ENCODE results near the gene COPG1. TPM values are rescaled to one million over a fixed set of nuclear protein-coding genes. Genes with fewer than 3 reads are reported as not detected.
"Not testable (repeated sequence)": the region's sequence is repeated elsewhere in the genome, so short reads cannot be mapped to it uniquely, and the experiment has no call there.

COPG1 gene
- total and polyA plus RNA-seq, 2 experiments from 2014 or later: 169 to 185 TPM

- H3K36me3 ChIP-seq (replicated peaks; ENCODE audit: insufficient read depth, low read depth): no peaks in the 10 kb centered on the region
- H3K27ac ChIP-seq: peak overlapping the region; percentile 16
- no peaks in the 10 kb centered on the region for H3K9me2 ChIP-seq (replicated peaks; ENCODE audit: insufficient read depth)
- no peak overlapping the region for H3K4me3 ChIP-seq
- no peaks in the 10 kb centered on the region for H4K20me1 ChIP-seq (ENCODE audit: insufficient read depth, poor library complexity, severe bottlenecking)
- H3K79me2 ChIP-seq: peaks cover 22% of the 10 kb centered on the region
- no peak for TF ChIP-seq EZH2phosphoT487 (IDR thresholded peaks at IDR 0.05; ENCODE audit: low read depth, severe bottlenecking, unreplicated experiment)
- no peak for TF ChIP-seq EZH2 (IDR thresholded peaks at IDR 0.05; ENCODE audit: borderline replicate concordance)
- TF ChIP-seq CTCF (IDR thresholded peaks at IDR 0.05; ENCODE audit: poor library complexity): no peak
- no peaks in the 10 kb centered on the region for H3K27me3 ChIP-seq
- no peaks in the 10 kb centered on the region for H3K4me1 ChIP-seq (ENCODE audit: insufficient read depth)
- H3K9me3 ChIP-seq (ENCODE audit: low read depth): no peaks in the 10 kb centered on the region
- H3K4me2 ChIP-seq: peak overlapping the region; percentile 41
- WGBS (ENCODE audit: low lambda C conversion rate, missing lambda C conversion rate): 92% methylated on average over 5 of the region's 5 CpGs
- peak overlapping the region; percentile 34 for H2AFZ ChIP-seq
- no peak for DNase-seq (ENCODE audit: low spot score)
These were observed 4.3 kb upstream of the COPG1 start for GRCh38 chr3:129245141-129245540.

- not testable (repeated sequence) for H3K9me2 ChIP-seq (replicated peaks; ENCODE audit: insufficient read depth); H3K36me3 ChIP-seq (replicated peaks; ENCODE audit: insufficient read depth, low read depth); H3K4me3 ChIP-seq; H3K4me1 ChIP-seq (ENCODE audit: insufficient read depth); H4K20me1 ChIP-seq (ENCODE audit: insufficient read depth, poor library complexity, severe bottlenecking); H3K9me3 ChIP-seq (ENCODE audit: low read depth); H3K27me3 ChIP-seq
- DNase-seq (ENCODE audit: low spot score): peak; percentile 95
- peaks cover 28% of the 10 kb centered on the region for H3K79me2 ChIP-seq
- 21% methylated on average over 10 of the region's 11 CpGs for WGBS (ENCODE audit: low lambda C conversion rate, missing lambda C conversion rate)
- H3K4me2 ChIP-seq: peak overlapping the region; percentile 41
- peak overlapping the region; percentile 16 for H3K27ac ChIP-seq
- H2AFZ ChIP-seq: peak overlapping the region; percentile 34
- peak; percentile 99 for TF ChIP-seq CTCF (IDR thresholded peaks at IDR 0.05; ENCODE audit: poor library complexity)
These were observed 3.6 kb upstream of the COPG1 start for GRCh38 chr3:129245641-129246306.

GRCh38 chr3:129246636-129247035 is 2.8 kb upstream of the COPG1 start:
- no peak for DNase-seq (ENCODE audit: low spot score)
- Histone ChIP-seq H3K27ac (no peak overlapping the region), H3K79me2 (peaks cover 37% of the 10 kb centered on the region), H3K4me1 (ENCODE audit: insufficient read depth) (no peaks in the 10 kb centered on the region), H3K9me2 (replicated peaks; ENCODE audit: insufficient read depth) (no peaks in the 10 kb centered on the region), H3K4me2 (no peak overlapping the region), H2AFZ (no peak overlapping the region), H4K20me1 (ENCODE audit: insufficient read depth, poor library complexity, severe bottlenecking) (peaks cover 8% of the 10 kb centered on the region), H3K4me3 (no peak overlapping the region), H3K36me3 (replicated peaks; ENCODE audit: insufficient read depth, low read depth) (no peaks in the 10 kb centered on the region), H3K9me3 (ENCODE audit: low read depth) (no peaks in the 10 kb centered on the region), H3K27me3 (no peaks in the 10 kb centered on the region)
- TF ChIP-seq EZH2 (IDR thresholded peaks at IDR 0.05; ENCODE audit: borderline replicate concordance): no peak
- no peak for TF ChIP-seq EZH2phosphoT487 (IDR thresholded peaks at IDR 0.05; ENCODE audit: low read depth, severe bottlenecking, unreplicated experiment)

- Histone ChIP-seq H3K4me2 (peak overlapping the region; percentile 98), H3K36me3 (replicated peaks; ENCODE audit: insufficient read depth, low read depth) (no peaks in the 10 kb centered on the region), H2AFZ (peak overlapping the region; percentile 99), H3K27ac (peak overlapping the region; percentile 95), H3K4me1 (ENCODE audit: insufficient read depth) (no peaks in the 10 kb centered on the region), H4K20me1 (ENCODE audit: insufficient read depth, poor library complexity, severe bottlenecking) (peaks cover 11% of the 10 kb centered on the region), H3K9me3 (ENCODE audit: low read depth) (no peaks in the 10 kb centered on the region), H3K79me2 (peaks cover 53% of the 10 kb centered on the region), H3K27me3 (no peaks in the 10 kb centered on the region), H3K9me2 (replicated peaks; ENCODE audit: insufficient read depth) (no peaks in the 10 kb centered on the region), H3K4me3 (peak overlapping the region; percentile 92)
- DNase-seq (ENCODE audit: low spot score): no peak
- TF ChIP-seq EZH2 (IDR thresholded peaks at IDR 0.05; ENCODE audit: borderline replicate concordance): no peak
- no peak for TF ChIP-seq EZH2phosphoT487 (IDR thresholded peaks at IDR 0.05; ENCODE audit: low read depth, severe bottlenecking, unreplicated experiment)
- no peak for TF ChIP-seq CTCF (IDR thresholded peaks at IDR 0.05; ENCODE audit: poor library complexity)
- WGBS (ENCODE audit: low lambda C conversion rate, missing lambda C conversion rate): 75% methylated on average over 21 of the region's 21 CpGs
These were observed 973 bp upstream of the COPG1 start for GRCh38 chr3:129248286-129248979.

All from hepatocyte (in vitro differentiated cells).